Type B pancreatic cell (in vitro differentiated cells): ENCODE data around the gene ERC2. TPM values are rescaled to one million over a fixed set of nuclear protein-coding genes. Genes with fewer than 3 reads are reported as not detected.

Experiments
- DNase-seq: peaks from one replicate; pipeline ENCODE4 v3.0.0; 2021; ENCODE audit warnings: mixed read lengths; ENCODE audit not compliant: unreplicated experiment; ENCODE audit errors: extremely low spot score
- H3K27ac Mint-ChIP-seq: 2 replicates; pipeline ENCODE4 v1.8.0; 2021; ENCODE audit warnings: mild to moderate bottlenecking, mixed read lengths
- H3K27me3 Mint-ChIP-seq: 2 replicates; pipeline ENCODE4 v1.8.0; 2021; ENCODE audit warnings: mixed read lengths
- H3K36me3 Mint-ChIP-seq: 2 replicates; pipeline ENCODE4 v1.8.0; 2021; ENCODE audit warnings: mixed read lengths
- H3K4me1 Mint-ChIP-seq: one replicate; pipeline ENCODE4 v1.8.0; 2021; ENCODE audit warnings: mixed read lengths; ENCODE audit not compliant: unreplicated experiment
- H3K4me3 Mint-ChIP-seq: 2 replicates; pipeline ENCODE4 v1.8.0; 2021; ENCODE audit warnings: mild to moderate bottlenecking, mixed read lengths
- H3K9me3 Mint-ChIP-seq: 2 replicates; pipeline ENCODE4 v1.8.0; 2021; ENCODE audit warnings: mixed read lengths
- total RNA-seq: library from RNA; stranded (reverse); gene quantifications from 2 replicates; pipeline ENCODE4 v1.2.1, GENCODE V29; 2021; ENCODE audit warnings: low replicate concordance
- TF ChIP-seq, protein P1 (sequence below): fragments of 200-600 bp; sonication (generic); conservative IDR thresholded peaks from 2 replicates; pipeline ENCODE4 v1.5.0; 2021; ENCODE audit warnings: antibody characterized with exemption, mild to moderate bottlenecking

Gene ERC2
- total RNA-seq, 1 donor from 2014 or later: 6.1 TPM

DNA sequence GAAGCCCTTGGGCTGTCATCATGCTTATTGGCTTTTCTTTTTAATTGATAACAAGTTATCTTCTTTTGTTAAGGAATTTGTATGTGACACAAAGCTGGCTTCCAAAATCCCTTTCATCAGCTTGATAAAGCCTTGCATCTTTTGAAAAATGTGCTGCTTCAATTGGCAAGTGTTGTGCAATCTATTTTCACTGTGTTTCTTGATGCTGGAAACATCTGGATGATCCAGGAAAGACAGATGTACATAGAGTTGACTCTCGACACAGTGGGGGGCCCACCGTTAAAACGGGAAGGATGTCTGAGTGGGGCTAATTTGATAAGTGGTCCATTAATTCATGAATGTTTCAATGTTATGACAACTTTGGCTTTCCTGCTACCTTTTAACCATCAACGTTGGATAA lies 822.8 kb downstream of the ERC2 start:
- peaks cover 19% of the 10 kb centered on the region for H3K4me1 Mint-ChIP-seq
- H3K4me3 Mint-ChIP-seq: no peak overlapping the region
- no peaks in the 10 kb centered on the region for H3K9me3 Mint-ChIP-seq
- DNase-seq: no peak
- H3K27ac Mint-ChIP-seq: no peak overlapping the region
- H3K27me3 Mint-ChIP-seq: peaks cover 27% of the 10 kb centered on the region
- H3K36me3 Mint-ChIP-seq: no peaks in the 10 kb centered on the region
- TF ChIP-seq, protein P1, sequence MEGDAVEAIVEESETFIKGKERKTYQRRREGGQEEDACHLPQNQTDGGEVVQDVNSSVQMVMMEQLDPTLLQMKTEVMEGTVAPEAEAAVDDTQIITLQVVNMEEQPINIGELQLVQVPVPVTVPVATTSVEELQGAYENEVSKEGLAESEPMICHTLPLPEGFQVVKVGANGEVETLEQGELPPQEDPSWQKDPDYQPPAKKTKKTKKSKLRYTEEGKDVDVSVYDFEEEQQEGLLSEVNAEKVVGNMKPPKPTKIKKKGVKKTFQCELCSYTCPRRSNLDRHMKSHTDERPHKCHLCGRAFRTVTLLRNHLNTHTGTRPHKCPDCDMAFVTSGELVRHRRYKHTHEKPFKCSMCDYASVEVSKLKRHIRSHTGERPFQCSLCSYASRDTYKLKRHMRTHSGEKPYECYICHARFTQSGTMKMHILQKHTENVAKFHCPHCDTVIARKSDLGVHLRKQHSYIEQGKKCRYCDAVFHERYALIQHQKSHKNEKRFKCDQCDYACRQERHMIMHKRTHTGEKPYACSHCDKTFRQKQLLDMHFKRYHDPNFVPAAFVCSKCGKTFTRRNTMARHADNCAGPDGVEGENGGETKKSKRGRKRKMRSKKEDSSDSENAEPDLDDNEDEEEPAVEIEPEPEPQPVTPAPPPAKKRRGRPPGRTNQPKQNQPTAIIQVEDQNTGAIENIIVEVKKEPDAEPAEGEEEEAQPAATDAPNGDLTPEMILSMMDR: no peak

DNA sequence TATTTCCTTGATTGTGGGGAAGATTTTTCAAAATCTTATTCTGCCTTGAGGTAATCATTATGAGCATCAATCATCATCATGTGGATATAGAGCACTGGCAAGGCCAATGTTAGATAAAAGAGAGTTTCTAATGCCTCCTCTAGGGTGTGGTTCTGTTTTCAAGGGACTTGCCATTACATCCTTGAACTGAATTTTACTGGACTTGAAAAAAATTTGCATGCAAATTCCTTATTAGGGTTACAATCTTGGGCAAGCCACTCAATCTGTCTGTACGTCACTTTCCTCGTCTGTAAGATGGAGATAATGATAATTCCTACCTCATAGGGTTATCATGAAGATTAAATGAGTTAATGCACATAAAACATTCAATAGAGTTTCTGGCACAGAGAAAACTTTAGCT lies 825.0 kb downstream of the ERC2 start:
- TF ChIP-seq, protein P1: no peak
- H3K4me3 Mint-ChIP-seq: no peak overlapping the region
- no peaks in the 10 kb centered on the region for H3K36me3 Mint-ChIP-seq
- DNase-seq: no peak
- no peak overlapping the region for H3K27ac Mint-ChIP-seq
- no peaks in the 10 kb centered on the region for H3K9me3 Mint-ChIP-seq
- peaks cover 23% of the 10 kb centered on the region for H3K27me3 Mint-ChIP-seq
- H3K4me1 Mint-ChIP-seq: peaks cover 22% of the 10 kb centered on the region

DNA sequence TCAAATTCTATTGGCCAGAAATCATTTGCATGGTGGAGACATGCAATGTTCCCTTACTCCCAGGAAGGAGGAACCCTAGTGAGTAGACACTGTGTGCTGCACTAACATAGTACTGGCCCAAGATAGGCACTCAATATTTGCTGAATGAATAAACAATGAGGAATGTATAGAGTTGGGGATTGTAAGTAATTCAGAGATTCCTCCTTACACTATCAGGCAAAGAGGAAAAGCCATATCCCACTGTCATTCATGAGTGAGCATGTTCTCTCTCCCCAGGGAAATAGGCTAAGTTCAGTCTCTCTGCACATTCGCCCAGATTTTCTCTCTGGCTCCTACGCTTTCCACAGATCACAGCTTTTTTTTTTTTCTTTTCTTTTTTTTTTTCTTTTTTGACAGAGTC lies 826.3 kb downstream of the ERC2 start:
- H3K36me3 Mint-ChIP-seq: no peaks in the 10 kb centered on the region
- TF ChIP-seq, protein P1: no peak
- peaks cover 12% of the 10 kb centered on the region for H3K27me3 Mint-ChIP-seq
- DNase-seq: no peak
- H3K4me3 Mint-ChIP-seq: no peak overlapping the region
- no peaks in the 10 kb centered on the region for H3K9me3 Mint-ChIP-seq
- no peak overlapping the region for H3K27ac Mint-ChIP-seq
- peaks cover 14% of the 10 kb centered on the region for H3K4me1 Mint-ChIP-seq

DNA sequence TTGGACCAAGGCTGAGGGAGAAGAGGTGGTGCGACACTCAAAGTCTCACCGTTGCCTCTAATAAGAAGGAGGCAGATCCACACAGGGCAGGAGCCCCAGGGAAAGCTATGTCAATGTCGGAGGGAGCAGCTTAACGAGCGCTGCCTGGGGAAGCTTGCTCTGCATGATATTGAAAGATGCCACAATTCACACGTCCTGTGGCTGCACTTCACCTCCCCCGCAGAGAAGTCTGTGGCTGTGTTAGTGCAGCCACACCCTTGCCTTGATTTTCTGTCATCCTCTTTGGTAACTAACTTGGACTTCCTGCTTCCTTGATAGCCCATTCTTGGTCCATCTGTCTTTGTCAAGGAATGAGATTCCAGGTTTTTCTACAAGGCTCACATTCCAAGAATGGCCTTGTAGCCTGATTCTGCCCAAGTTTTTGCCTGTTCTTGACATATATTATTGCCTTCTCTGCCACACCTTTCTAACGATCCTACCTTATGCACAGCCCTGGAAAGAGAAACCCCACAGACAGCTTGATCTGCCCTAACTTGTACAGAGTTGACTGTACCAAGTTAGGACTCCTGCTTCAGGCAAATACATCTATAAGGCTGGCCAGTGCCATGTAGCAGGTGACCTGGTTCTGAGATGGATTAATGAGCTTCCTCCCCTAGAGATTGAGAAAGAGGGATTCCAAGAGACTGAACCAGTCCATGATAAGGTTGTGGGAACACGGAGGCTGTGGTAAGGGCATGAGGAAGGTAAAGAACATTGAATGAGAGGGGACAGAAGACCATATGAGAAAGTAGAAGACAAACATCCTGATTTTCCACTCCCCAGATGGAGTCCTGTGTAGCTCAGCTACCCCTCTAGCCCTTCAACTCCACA lies 828.1 kb downstream of the ERC2 start:
- no peaks in the 10 kb centered on the region for H3K9me3 Mint-ChIP-seq
- H3K4me1 Mint-ChIP-seq: peaks cover 6% of the 10 kb centered on the region
- H3K27me3 Mint-ChIP-seq: peaks cover 10% of the 10 kb centered on the region
- no peaks in the 10 kb centered on the region for H3K36me3 Mint-ChIP-seq
- H3K4me3 Mint-ChIP-seq: no peak overlapping the region
- H3K27ac Mint-ChIP-seq: no peak overlapping the region
- TF ChIP-seq, protein P1: no peak
- no peak for DNase-seq

DNA sequence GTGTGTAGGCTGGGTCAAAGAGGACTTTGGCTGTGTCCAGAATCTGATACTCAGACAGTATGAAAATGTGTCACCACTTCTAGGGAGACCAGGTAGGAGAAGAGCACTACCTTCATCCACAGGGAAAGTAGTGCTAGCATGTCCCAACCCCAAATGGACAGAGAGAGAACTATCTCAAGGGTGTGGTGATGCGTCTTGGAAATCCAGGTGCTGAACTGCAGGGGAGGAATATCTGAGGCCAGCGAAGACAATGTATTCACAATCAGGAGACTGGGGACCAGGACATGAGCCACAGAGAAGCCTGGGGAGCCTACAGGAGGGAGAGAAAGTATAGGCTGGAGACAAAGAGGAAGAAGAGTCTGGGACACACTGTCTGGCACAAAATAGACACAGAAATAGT lies 829.1 kb downstream of the ERC2 start:
- DNase-seq: no peak
- Mint-ChIP-seq H3K4me3 (no peak overlapping the region), H3K9me3 (no peaks in the 10 kb centered on the region), H3K36me3 (no peaks in the 10 kb centered on the region), H3K4me1 (peaks cover 10% of the 10 kb centered on the region), H3K27me3 (peaks cover 13% of the 10 kb centered on the region), H3K27ac (no peak overlapping the region)
- TF ChIP-seq, protein P1: no peak
